MM.1S (cell line): ENCODE data around the gene ZNF554.

ENCODE experiments used
- DNase-seq: peaks from one replicate; pipeline ENCODE4 v3.0.0-alpha.2; 2015
- H2AFZ ChIP-seq: fragments of 300-600 bp; sonication (generic); 2 replicates; pipeline ENCODE4 v1.6.0; 2016; ENCODE audit warnings: antibody characterized with exemption, low read length
- H3F3A ChIP-seq: fragments of 300-600 bp; sonication (generic); 2 replicates; pipeline ENCODE4 v1.6.1; 2016; ENCODE audit warnings: mild to moderate bottlenecking, antibody characterized with exemption, low read length, moderate library complexity, mixed read lengths; ENCODE audit not compliant: insufficient read depth
- H3K27ac ChIP-seq: fragments of 300-600 bp; sonication (generic); 2 replicates; pipeline ENCODE4 v1.5.1; 2016; ENCODE audit warnings: mild to moderate bottlenecking, low read length
- H3K27me3 ChIP-seq: fragments of 300-600 bp; sonication (generic); replicated peaks from 2 replicates; pipeline ENCODE4 v1.6.0; 2016; ENCODE audit warnings: low read length; ENCODE audit not compliant: insufficient read depth
- H3K36me3 ChIP-seq: fragments of 300-600 bp; sonication (generic); replicated peaks from 2 replicates; pipeline ENCODE4 v1.6.1; 2016; ENCODE audit warnings: mild to moderate bottlenecking, low read length, mixed read lengths; ENCODE audit not compliant: insufficient read depth
- H3K4me1 ChIP-seq: fragments of 300-600 bp; sonication (generic); 2 replicates; pipeline ENCODE4 v1.6.1; 2016; ENCODE audit warnings: low read length, mixed read lengths
- H3K4me2 ChIP-seq: fragments of 300-600 bp; sonication (generic); 2 replicates; pipeline ENCODE4 v1.6.0; 2016; ENCODE audit warnings: low read depth, low read length
- H3K4me3 ChIP-seq: fragments of 300-600 bp; sonication (generic); 2 replicates; pipeline ENCODE4 v1.5.1; 2016; ENCODE audit warnings: low read length, mixed read lengths
- H3K79me2 ChIP-seq: fragments of 300-600 bp; sonication (generic); 2 replicates; pipeline ENCODE4 v1.6.1; 2016; ENCODE audit warnings: mixed run types, low read length, mixed read lengths
- H3K9ac ChIP-seq: fragments of 300-600 bp; sonication (generic); 2 replicates; pipeline ENCODE4 v1.6.1; 2016; ENCODE audit warnings: low read length, mixed read lengths
- H3K9me2 ChIP-seq: fragments of 300-600 bp; sonication (generic); replicated peaks from 2 replicates; pipeline ENCODE4 v1.6.1; 2016; ENCODE audit warnings: mild to moderate bottlenecking, low read length, mixed read lengths; ENCODE audit not compliant: insufficient read depth
- H3K9me3 ChIP-seq: fragments of 300-600 bp; sonication (generic); replicated peaks from 2 replicates; pipeline ENCODE4 v1.6.1; 2016; ENCODE audit warnings: mild to moderate bottlenecking, low read length, mixed read lengths; ENCODE audit not compliant: insufficient read depth
- H4K20me1 ChIP-seq: fragments of 300-600 bp; sonication (generic); 2 replicates; pipeline ENCODE4 v1.6.1; 2016; ENCODE audit warnings: mild to moderate bottlenecking, low read length, moderate library complexity, mixed read lengths; ENCODE audit not compliant: insufficient read depth
- CTCF ChIP-seq: fragments of 300-600 bp; sonication (generic); IDR thresholded peaks from 2 replicates; pipeline ENCODE4 v1.5.1; 2016; ENCODE audit warnings: antibody characterized with exemption, low read length, mixed read lengths
- EZH2 ChIP-seq: fragments of 300-600 bp; sonication (generic); optimal IDR thresholded peaks from 2 replicates; pipeline ENCODE3; 2017; ENCODE audit warnings: low read depth, mild to moderate bottlenecking, antibody characterized with exemption, low read length, mixed read lengths
- EZH2phosphoT487 ChIP-seq: fragments of 300-600 bp; sonication (generic); IDR thresholded peaks from 2 replicates; pipeline ENCODE4 v1.6.1; 2018; ENCODE audit warnings: antibody characterized with exemption, low read length

ZNF554 gene

GRCh38 chr19:2782329-2782935 lies 37.2 kb upstream of the ZNF554 start:
- DNase-seq, result peak; percentile 28
- peaks cover 77% of the 10 kb centered on the region for H3K79me2 ChIP-seq
- H3K4me1 ChIP-seq, result peaks cover 24% of the 10 kb centered on the region
- H3K27me3 ChIP-seq, result no peaks in the 10 kb centered on the region
- H3K9ac ChIP-seq, result peak overlapping the region; percentile 91
- TF ChIP-seq CTCF (no peak), EZH2phosphoT487 (no peak), EZH2 (no peak)
- no peaks in the 10 kb centered on the region for H3K9me3 ChIP-seq
- H3F3A ChIP-seq, result peaks cover 15% of the 10 kb centered on the region
- peak overlapping the region; percentile 57 for H2AFZ ChIP-seq
- no peaks in the 10 kb centered on the region for H3K36me3 ChIP-seq
- H3K4me3 ChIP-seq, result peak overlapping the region; percentile 81
- H3K27ac ChIP-seq, result peak overlapping the region; percentile 50; the same call in 1 of the 2 replicates
- H4K20me1 ChIP-seq, result peaks cover 10% of the 10 kb centered on the region; the same call in 1 of the 2 replicates
- no peaks in the 10 kb centered on the region for H3K9me2 ChIP-seq
- H3K4me2 ChIP-seq, result peak overlapping the region; percentile 81

DNA sequence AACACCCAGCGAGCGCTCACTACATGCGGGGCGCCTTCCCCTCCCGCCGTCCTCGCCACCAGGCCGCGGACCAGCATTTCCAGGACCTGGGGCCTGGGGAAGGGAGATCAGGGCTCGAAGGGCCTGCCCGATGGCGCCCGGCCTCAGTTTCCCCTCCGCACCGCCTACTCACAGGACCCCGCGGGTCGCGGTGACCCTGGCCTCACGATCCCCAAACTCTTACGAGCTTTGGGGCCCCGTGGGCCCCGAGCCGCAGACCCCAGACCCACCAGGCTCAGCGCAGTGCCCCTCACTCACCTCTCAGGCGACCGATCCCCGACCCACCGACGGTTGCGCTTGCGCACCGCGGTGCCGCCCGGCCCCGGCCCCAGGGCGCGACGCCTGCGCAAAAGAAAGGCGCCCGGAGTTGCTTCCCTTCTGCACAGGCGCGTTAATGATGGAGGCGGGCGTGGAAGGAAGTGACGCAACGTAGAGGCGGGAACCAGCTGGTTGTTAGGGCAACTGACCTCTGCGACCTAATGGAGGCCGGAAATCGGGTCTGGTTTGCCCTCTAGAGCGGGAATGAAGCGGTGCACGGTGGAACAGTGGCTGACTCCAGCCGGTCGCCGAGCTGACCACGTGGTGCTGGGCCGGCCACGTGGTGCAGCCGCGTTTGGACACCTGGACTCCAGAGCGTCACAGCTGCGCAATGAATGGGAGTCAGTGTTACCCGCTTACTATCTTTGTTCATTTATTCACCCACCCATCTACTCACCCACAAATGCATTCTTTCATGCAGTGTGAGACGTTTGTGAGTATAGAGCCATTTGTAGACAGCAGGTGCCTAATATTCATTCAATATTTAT lies 36.5 kb upstream of the ZNF554 start, which contains the start of gene SGTA:
SGTA (minus strand) TSS at position 338 of the 845 bp plus-strand sequence. CDS start 14,205 bp downstream, outside the sequence.
- TF ChIP-seq EZH2phosphoT487 (no peak), CTCF (peak; percentile 54)
- peak within 1 kb of the TSS; percentile 57 for H2AFZ ChIP-seq

DNA sequence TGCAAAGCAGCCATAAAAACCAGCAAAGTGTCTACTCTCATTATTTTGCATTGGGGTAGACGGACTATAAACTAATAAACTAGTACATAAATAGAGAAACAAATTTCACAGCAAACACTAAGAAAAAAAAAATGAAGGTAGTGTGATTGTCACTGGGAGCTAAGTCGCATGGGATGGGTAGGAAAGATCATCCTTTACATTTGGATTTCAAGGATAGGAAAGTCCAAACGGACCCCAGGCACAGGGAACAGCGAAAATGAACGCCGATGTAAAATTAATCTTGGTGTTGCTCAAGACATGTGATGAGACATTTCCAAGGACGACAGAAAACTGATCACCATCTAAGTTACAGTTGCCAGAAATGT lies 35.9 kb upstream of the ZNF554 start:
- Histone ChIP-seq H2AFZ (peak overlapping the region; percentile 31), H3K27ac (peak overlapping the region; percentile 80), H3K9me3 (no peaks in the 10 kb centered on the region), H3F3A (peaks cover 15% of the 10 kb centered on the region), H3K27me3 (no peaks in the 10 kb centered on the region), H4K20me1 (peaks cover 10% of the 10 kb centered on the region; the same call in 1 of the 2 replicates), H3K9me2 (no peaks in the 10 kb centered on the region), H3K9ac (peak overlapping the region; percentile 15; the same call in 1 of the 2 replicates), H3K4me1 (peaks cover 24% of the 10 kb centered on the region), H3K79me2 (peaks cover 77% of the 10 kb centered on the region), H3K36me3 (no peaks in the 10 kb centered on the region), H3K4me2 (peak overlapping the region; percentile 54), H3K4me3 (peak overlapping the region; percentile 1; the same call in 1 of the 2 replicates)
- DNase-seq, result peak; percentile 12
- TF ChIP-seq EZH2phosphoT487, result no peak
- TF ChIP-seq EZH2, result no peak
- no peak for TF ChIP-seq CTCF

More for the DNA sequence above, 36.5 kb upstream of the ZNF554 start, which contains the start of gene SGTA:
- Histone ChIP-seq H3K36me3 (no peaks in the 10 kb centered on the region), H3K4me3 (peak within 1 kb of the TSS; percentile 81), H3K9ac (peak within 1 kb of the TSS; percentile 91), H3F3A (peaks cover 15% of the 10 kb centered on the region), H3K9me3 (no peaks in the 10 kb centered on the region), H3K4me2 (peak within 1 kb of the TSS; percentile 81), H3K27me3 (no peaks in the 10 kb centered on the region), H3K4me1 (peaks cover 24% of the 10 kb centered on the region), H3K9me2 (no peaks in the 10 kb centered on the region), H3K79me2 (peaks cover 77% of the 10 kb centered on the region), H4K20me1 (peaks cover 10% of the 10 kb centered on the region; the same call in 1 of the 2 replicates), H3K27ac (peak within 1 kb of the TSS; percentile 80)
- DNase-seq, result peak; percentile 100
